HepG2 (cell line): ENCODE data around the gene ABCB9. TPM values are rescaled to one million over a fixed set of nuclear protein-coding genes. Genes with fewer than 3 reads are reported as not detected.

Experiments used
- ELF4 ChIP-seq: sonication (generic); formaldehyde crosslinking; IDR thresholded peaks from 2 replicates; pipeline ENCODE4 v1.5.0; 2020; ENCODE audit warnings: missing genetic modification reagents, mild to moderate bottlenecking, moderate library complexity, borderline replicate concordance
- FOXP1 ChIP-seq, 2 experiments: fragments of 450-650 bp in 1 of 2; IDR thresholded peaks; 2 replicates each; pipeline ENCODE4 v1.6.1; 2017 to 2018; ENCODE audit warnings: antibody characterized with exemption in 1 of 2
- GATA4 ChIP-seq: sonication (generic); IDR thresholded peaks from 2 replicates; pipeline ENCODE4 v1.6.1; 2016; ENCODE audit warnings: antibody characterized with exemption, low read depth, borderline replicate concordance
- HOXA7 ChIP-seq: sonication (generic); formaldehyde crosslinking; IDR thresholded peaks from 2 replicates; pipeline ENCODE4 v1.8.1; 2022; ENCODE audit warnings: mild to moderate bottlenecking, missing genetic modification reagents, moderate library complexity
- IKZF4 ChIP-seq: sonication (generic); formaldehyde crosslinking; IDR thresholded peaks from 2 replicates; pipeline ENCODE4 v1.5.1; 2020; ENCODE audit warnings: borderline replicate concordance, mild to moderate bottlenecking, low read depth, missing genetic modification reagents; ENCODE audit errors: not compliant biosample characterization
- KDM4B ChIP-seq: sonication (generic); formaldehyde crosslinking; IDR thresholded peaks from 2 replicates; pipeline ENCODE4 v1.4.0; 2020; ENCODE audit warnings: missing genetic modification reagents
- KDM5B ChIP-seq: sonication (generic); formaldehyde crosslinking; IDR thresholded peaks from 2 replicates; pipeline ENCODE4 v1.4.0; 2020; ENCODE audit warnings: missing genetic modification reagents, mild to moderate bottlenecking, borderline replicate concordance
- KLF13 ChIP-seq: sonication (generic); formaldehyde crosslinking; IDR thresholded peaks from 2 replicates; pipeline ENCODE4 v1.4.0; 2020; ENCODE audit warnings: mild to moderate bottlenecking, missing genetic modification reagents
- NCOR1 ChIP-seq: fragments of 200-600 bp; sonication (generic); IDR thresholded peaks from 2 replicates; pipeline ENCODE4 v1.7.0; 2017; ENCODE audit warnings: antibody characterized with exemption, low read length, borderline replicate concordance
- NFE2L2 ChIP-seq: fragments of 150-350 bp; IDR thresholded peaks from 2 replicates; pipeline ENCODE4 v1.6.1; 2014; ENCODE audit warnings: low read length
- NR2F2 ChIP-seq: IDR thresholded peaks from 2 replicates; pipeline ENCODE4 v1.6.1; 2012; ENCODE audit warnings: low read depth, inconsistent platforms, borderline replicate concordance
- REL ChIP-seq: sonication (generic); formaldehyde crosslinking; conservative IDR thresholded peaks from 2 replicates; pipeline ENCODE4 v1.8.0; 2022; ENCODE audit warnings: mild to moderate bottlenecking, missing genetic modification reagents, moderate library complexity
- RFXAP ChIP-seq: sonication (generic); formaldehyde crosslinking; IDR thresholded peaks from 2 replicates; pipeline ENCODE4 v1.4.0; 2020; ENCODE audit warnings: missing genetic modification reagents, borderline replicate concordance
- TBP ChIP-seq: sonication (generic); formaldehyde crosslinking; IDR thresholded peaks from 2 replicates; pipeline ENCODE4 v1.5.0; 2020; ENCODE audit warnings: missing genetic modification reagents
- TOPORS ChIP-seq: sonication (generic); formaldehyde crosslinking; IDR thresholded peaks from 2 replicates; pipeline ENCODE4 v1.8.0; 2023; ENCODE audit warnings: mild to moderate bottlenecking, missing genetic modification reagents
- XRCC5 ChIP-seq: fragments of 200-400 bp; formaldehyde crosslinking; optimal IDR thresholded peaks from 2 replicates; pipeline ENCODE3; 2017; ENCODE audit warnings: mild to moderate bottlenecking, low read length
- ZFP62 ChIP-seq: sonication (generic); formaldehyde crosslinking; IDR thresholded peaks from 2 replicates; pipeline ENCODE4 v1.4.0; 2020; ENCODE audit warnings: missing genetic modification reagents
- ZNF264 ChIP-seq: sonication (generic); formaldehyde crosslinking; IDR thresholded peaks from 2 replicates; pipeline ENCODE4 v1.4.0; 2020; ENCODE audit warnings: missing genetic modification reagents
- ZNF329 ChIP-seq: sonication (generic); formaldehyde crosslinking; IDR thresholded peaks from 2 replicates; pipeline ENCODE4 v1.9.0; 2021; ENCODE audit warnings: low read depth, mild to moderate bottlenecking, missing genetic modification reagents
- ZNF577 ChIP-seq: sonication (generic); formaldehyde crosslinking; IDR thresholded peaks from 2 replicates; pipeline ENCODE4 v1.4.0; 2020; ENCODE audit warnings: mild to moderate bottlenecking, low read depth, missing genetic modification reagents, borderline replicate concordance
- ZNF598 ChIP-seq: sonication (generic); formaldehyde crosslinking; IDR thresholded peaks from 2 replicates; pipeline ENCODE4 v1.5.1; 2020; ENCODE audit warnings: mild to moderate bottlenecking, missing genetic modification reagents, borderline replicate concordance
- ZNF678 ChIP-seq: sonication (generic); formaldehyde crosslinking; IDR thresholded peaks from 2 replicates; pipeline ENCODE4 v1.4.0; 2020; ENCODE audit warnings: mild to moderate bottlenecking, missing genetic modification reagents
- ZNF724P ChIP-seq: sonication (generic); formaldehyde crosslinking; IDR thresholded peaks from 2 replicates; pipeline ENCODE4 v1.8.0; 2022; ENCODE audit warnings: missing genetic modification reagents, borderline replicate concordance
- polyA plus RNA-seq, 8 experiments: library from polyadenylated mRNA; depleted of rRNA in 3 of 8; stranded (reverse) in 7 of 8; unstranded in 1 of 8; fragments of >200 nt; fragmentation: Illumina TruSeq in 4 of 8; extraction: Trizol in 4 of 8; gene quantifications; 2 replicates each; pipeline versions ENCODE4 v1.2.1 to v1.2.3, GENCODE V29; 2011 to 2016; ENCODE audit warnings: low read depth in 4 of 8, missing spikeins in 1 of 8, mixed read lengths in 1 of 8; ENCODE audit not compliant: insufficient read depth in 1 of 8
- total RNA-seq, 5 experiments: library from RNA; depleted of rRNA; stranded (reverse); fragments of >200 nt; fragmentation: Illumina TruSeq; extraction: Trizol; gene quantifications; 2 replicates each; pipeline ENCODE4 v1.2.3, GENCODE V29; 2016; ENCODE audit warnings: low read depth in 1 of 5
- TF ChIP-seq, protein P1 (sequence below): sonication (generic); formaldehyde crosslinking; IDR thresholded peaks from 2 replicates; pipeline ENCODE4 v1.8.1; 2023; ENCODE audit warnings: missing genetic modification reagents, mild to moderate bottlenecking, borderline replicate concordance
- TF ChIP-seq, protein P2 (sequence below), 2 experiments: sonication (generic) in 1 of 2; formaldehyde crosslinking in 1 of 2; IDR thresholded peaks; 2 replicates each; pipeline versions ENCODE4 v1.6.1 to v1.9.0; 2014 to 2022; ENCODE audit warnings: antibody characterized with exemption in 1 of 2, borderline replicate concordance in 1 of 2, inconsistent platforms in 1 of 2, low read depth in 1 of 2, missing genetic modification reagents in 1 of 2

ABCB9 gene
- total and polyA plus RNA-seq, 2 of the 13 experiments (the other 11 are each of a cell fraction or from before 2014, with no cell fraction given): 5.1 to 6.0 TPM

DNA sequence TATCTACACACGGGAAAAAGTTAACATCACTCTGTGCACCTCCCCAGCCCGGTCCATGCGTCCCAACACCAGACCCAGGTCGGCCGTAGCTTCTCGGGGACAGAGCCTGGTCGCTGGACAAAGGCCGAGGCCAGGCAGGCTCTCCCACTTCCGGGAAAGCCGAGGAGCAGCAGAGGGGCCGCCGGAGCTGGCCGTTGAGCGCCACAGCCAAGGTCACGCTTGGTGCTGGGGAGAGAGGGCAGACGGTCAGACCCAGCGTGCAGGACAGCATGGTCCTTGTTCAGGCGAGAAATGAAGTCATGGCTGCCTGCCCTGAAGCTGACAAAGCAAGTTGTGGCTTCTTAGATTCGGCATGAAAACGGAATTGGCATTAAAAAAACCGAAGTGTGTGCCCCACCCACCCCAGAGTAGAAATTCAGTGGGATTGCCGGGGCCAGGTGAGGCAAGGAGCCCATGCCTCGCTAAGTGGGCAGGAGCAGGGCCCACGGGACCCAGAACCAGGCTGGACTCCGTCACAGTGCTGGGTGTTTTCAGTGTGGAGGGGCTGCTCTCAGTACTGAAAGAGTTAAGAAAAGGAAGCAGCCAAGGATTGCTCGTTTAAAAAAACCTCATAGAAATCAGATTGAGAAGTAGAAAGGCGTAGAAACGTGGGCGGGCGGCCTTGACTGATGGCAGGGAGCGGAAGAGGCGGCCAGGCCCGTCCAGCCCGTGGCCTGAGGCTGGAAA, 18.5 kb upstream of the ABCB9 start (continued):
- no peak for TF ChIP-seq REL
- TF ChIP-seq ZFP62 (CRISPR knock-in tag): no peak
- TF ChIP-seq FOXP1 (IDR thresholded peaks at IDR 0.05): no peak
- 0 out of 2 replicates have a peak, but pooled peaks have one; percentile 8 for TF ChIP-seq FOXP1 (CRISPR knock-in tag; IDR thresholded peaks at IDR 0.05)
- TF ChIP-seq ZNF264 (CRISPR knock-in tag): 0 out of 2 replicates have a peak, but pooled peaks have one; percentile 30
- TF ChIP-seq ZNF329 (CRISPR knock-in tag): no peak
- TF ChIP-seq KDM4B (CRISPR knock-in tag): no peak
- TF ChIP-seq ELF4 (CRISPR knock-in tag): 0 out of 2 replicates have a peak, but pooled peaks have one; percentile 91
- TF ChIP-seq NCOR1: no peak
- 0 out of 2 replicates have a peak, but pooled peaks have one; percentile 19 for TF ChIP-seq RFXAP (CRISPR knock-in tag)
- TF ChIP-seq, protein P1, sequence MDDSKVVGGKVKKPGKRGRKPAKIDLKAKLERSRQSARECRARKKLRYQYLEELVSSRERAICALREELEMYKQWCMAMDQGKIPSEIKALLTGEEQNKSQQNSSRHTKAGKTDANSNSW (CRISPR knock-in tag): no peak
- TF ChIP-seq NR2F2: no peak; the same call in 1 of the 2 replicates
- no peak for TF ChIP-seq ZNF724P (CRISPR knock-in tag)
- TF ChIP-seq KDM5B (CRISPR knock-in tag): peak; percentile 63; the same call in 1 of the 2 replicates
- TF ChIP-seq IKZF4 (CRISPR knock-in tag): peak; percentile 31
- peak; percentile 65; the same call in 1 of the 2 replicates for TF ChIP-seq TOPORS (CRISPR knock-in tag)
- TF ChIP-seq, protein P2, sequence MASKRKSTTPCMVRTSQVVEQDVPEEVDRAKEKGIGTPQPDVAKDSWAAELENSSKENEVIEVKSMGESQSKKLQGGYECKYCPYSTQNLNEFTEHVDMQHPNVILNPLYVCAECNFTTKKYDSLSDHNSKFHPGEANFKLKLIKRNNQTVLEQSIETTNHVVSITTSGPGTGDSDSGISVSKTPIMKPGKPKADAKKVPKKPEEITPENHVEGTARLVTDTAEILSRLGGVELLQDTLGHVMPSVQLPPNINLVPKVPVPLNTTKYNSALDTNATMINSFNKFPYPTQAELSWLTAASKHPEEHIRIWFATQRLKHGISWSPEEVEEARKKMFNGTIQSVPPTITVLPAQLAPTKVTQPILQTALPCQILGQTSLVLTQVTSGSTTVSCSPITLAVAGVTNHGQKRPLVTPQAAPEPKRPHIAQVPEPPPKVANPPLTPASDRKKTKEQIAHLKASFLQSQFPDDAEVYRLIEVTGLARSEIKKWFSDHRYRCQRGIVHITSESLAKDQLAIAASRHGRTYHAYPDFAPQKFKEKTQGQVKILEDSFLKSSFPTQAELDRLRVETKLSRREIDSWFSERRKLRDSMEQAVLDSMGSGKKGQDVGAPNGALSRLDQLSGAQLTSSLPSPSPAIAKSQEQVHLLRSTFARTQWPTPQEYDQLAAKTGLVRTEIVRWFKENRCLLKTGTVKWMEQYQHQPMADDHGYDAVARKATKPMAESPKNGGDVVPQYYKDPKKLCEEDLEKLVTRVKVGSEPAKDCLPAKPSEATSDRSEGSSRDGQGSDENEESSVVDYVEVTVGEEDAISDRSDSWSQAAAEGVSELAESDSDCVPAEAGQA (IDR thresholded peaks at IDR 0.05; ENCODE audit: low read depth): no peak
- TF ChIP-seq, protein P2 (CRISPR knock-in tag; IDR thresholded peaks at IDR 0.05; ENCODE audit: borderline replicate concordance): no peak; the same call in 1 of the 2 replicates
- no peak for TF ChIP-seq XRCC5
- TF ChIP-seq ZNF678 (CRISPR knock-in tag): no peak
- no peak for TF ChIP-seq NFE2L2
- no peak for TF ChIP-seq GATA4
- no peak for TF ChIP-seq ZNF577
- no peak for TF ChIP-seq HOXA7
- TF ChIP-seq KLF13 (CRISPR knock-in tag): no peak
- no peak for TF ChIP-seq TBP (CRISPR knock-in tag)
- peak; percentile 82; the same call in 1 of the 2 replicates for TF ChIP-seq ZNF598 (CRISPR knock-in tag)
